Colonic mucosa (tissue), 4 donors: ENCODE results near the gene TYR. TPM values are rescaled to one million over a fixed set of nuclear protein-coding genes. Genes with fewer than 3 reads are reported as not detected.

Experiments
- DNase-seq: peaks from one replicate; pipeline ENCODE4 v3.0.0-alpha.2; 2020
- H3K27ac ChIP-seq: fragments of 200-600 bp; one replicate; pipeline ENCODE4 v1.8.0; 2021
- H3K27me3 ChIP-seq: fragments of 200-600 bp; one replicate; pipeline ENCODE4 v1.8.0; 2021
- H3K36me3 ChIP-seq: fragments of 200-600 bp; one replicate; pipeline ENCODE4 v1.8.0; 2021
- H3K4me1 ChIP-seq: fragments of 200-600 bp; one replicate; pipeline ENCODE4 v1.8.0; 2021; ENCODE audit warnings: mild to moderate bottlenecking
- H3K4me3 ChIP-seq: fragments of 200-600 bp; one replicate; pipeline ENCODE4 v1.8.0; 2021
- H3K9ac ChIP-seq, 2 donors: one replicate each; pipeline ENCODE4 v1.7.0; 2013; ENCODE audit warnings: control low read depth in 2 of 2, low read depth in 2 of 2, low read length in 2 of 2
- H3K9me3 ChIP-seq: fragments of 200-600 bp; one replicate; pipeline ENCODE4 v1.8.0; 2021
- CTCF ChIP-seq: fragments of 200-600 bp; IDR thresholded peaks from one replicate; pipeline ENCODE4 v1.8.0; 2022; ENCODE audit warnings: antibody characterized with exemption, mild to moderate bottlenecking
- intact Hi-C: fragments of 100-400 bp; cut with DNase I; formaldehyde crosslinking; loops from one replicate; pipeline ENCODE4 v1.14.1; 2022
- total RNA-seq, 2 donors: library from RNA; stranded (reverse); fragmentation: NEBNext Ultra II Directional in 1 of 2; extraction: Animal tissue kit (Norgen Biotek cat#: 25700) in 1 of 2; gene quantifications; one replicate each; pipeline ENCODE4 v1.2.1, GENCODE V29; 2021
- donor health status: healthy.
- donor health status: DM: no; HTN: no; CAD: no.
- donor health status: DM: no; HTN: no; CAD: no.

Gene TYR
- total RNA-seq, 2 donors from 2014 or later, result not detected

- DNase-seq, result no peak
- Histone ChIP-seq H3K27me3 (no peaks in the 10 kb centered on the region), H3K36me3 (no peaks in the 10 kb centered on the region), H3K4me3 (no peak overlapping the region), H3K9me3 (no peaks in the 10 kb centered on the region), H3K9ac (no peak overlapping the region), H3K4me1 (no peaks in the 10 kb centered on the region), H3K27ac (no peak overlapping the region)
- no peak for TF ChIP-seq CTCF
- intact Hi-C loops, result no loop called here
Observed at GRCh38 chr11:89163686-89164085, 14.0 kb upstream of the TYR start.

GRCh38 chr11:89168396-89168795, 9.3 kb upstream of the TYR start:
- no peaks in the 10 kb centered on the region for H3K4me1 ChIP-seq
- no peak overlapping the region for H3K27ac ChIP-seq
- H3K9me3 ChIP-seq, result no peaks in the 10 kb centered on the region
- no peaks in the 10 kb centered on the region for H3K27me3 ChIP-seq
- no peak for DNase-seq
- H3K36me3 ChIP-seq, result no peaks in the 10 kb centered on the region
- intact Hi-C loops, result no loop called here
- TF ChIP-seq CTCF, result no peak
- no peak overlapping the region for H3K4me3 ChIP-seq
- no peak overlapping the region for H3K9ac ChIP-seq

- intact Hi-C loops, result no loop called here
- Histone ChIP-seq H3K4me3 (no peak overlapping the region), H3K27ac (no peak overlapping the region), H3K9ac (no peak overlapping the region), H3K27me3 (no peaks in the 10 kb centered on the region), H3K4me1 (no peaks in the 10 kb centered on the region), H3K9me3 (no peaks in the 10 kb centered on the region), H3K36me3 (no peaks in the 10 kb centered on the region)
- no peak for DNase-seq
- TF ChIP-seq CTCF, result no peak
Observed at GRCh38 chr11:89175796-89176195, 1.9 kb upstream of the TYR start.

- Histone ChIP-seq H3K36me3 (no peaks in the 10 kb centered on the region), H3K27ac (no peak overlapping the region), H3K4me3 (no peak overlapping the region), H3K4me1 (no peaks in the 10 kb centered on the region), H3K9ac (no peak overlapping the region), H3K9me3 (no peaks in the 10 kb centered on the region), H3K27me3 (no peaks in the 10 kb centered on the region)
- no peak for TF ChIP-seq CTCF
- intact Hi-C loops, result no loop called here
- no peak for DNase-seq
Observed at GRCh38 chr11:89176938-89177337, 737 bp upstream of the TYR start.

GRCh38 chr11:89181111-89181510, 3.4 kb downstream of the TYR start:
- no peaks in the 10 kb centered on the region for H3K27me3 ChIP-seq
- H3K9ac ChIP-seq, result no peak overlapping the region
- no peaks in the 10 kb centered on the region for H3K36me3 ChIP-seq
- no peaks in the 10 kb centered on the region for H3K4me1 ChIP-seq
- no peaks in the 10 kb centered on the region for H3K9me3 ChIP-seq
- H3K27ac ChIP-seq, result no peak overlapping the region
- no peak for DNase-seq
- TF ChIP-seq CTCF, result no peak
- no peak overlapping the region for H3K4me3 ChIP-seq
- intact Hi-C loops, result no loop called here
